GM21576 (cell line): ENCODE results near the gene MCF2L2.
"Not testable (repeated sequence)": the region's sequence is repeated elsewhere in the genome, so short reads cannot be mapped to it uniquely, and the experiment has no call there.

Experiments
- ATAC-seq: cut with Tn5 transposase; IDR thresholded peaks from one replicate; pipeline ENCODE4 v1.9.1; 2021; ENCODE audit warnings: mild to moderate bottlenecking, moderate library complexity; ENCODE audit not compliant: unreplicated experiment

MCF2L2 gene

DNA sequence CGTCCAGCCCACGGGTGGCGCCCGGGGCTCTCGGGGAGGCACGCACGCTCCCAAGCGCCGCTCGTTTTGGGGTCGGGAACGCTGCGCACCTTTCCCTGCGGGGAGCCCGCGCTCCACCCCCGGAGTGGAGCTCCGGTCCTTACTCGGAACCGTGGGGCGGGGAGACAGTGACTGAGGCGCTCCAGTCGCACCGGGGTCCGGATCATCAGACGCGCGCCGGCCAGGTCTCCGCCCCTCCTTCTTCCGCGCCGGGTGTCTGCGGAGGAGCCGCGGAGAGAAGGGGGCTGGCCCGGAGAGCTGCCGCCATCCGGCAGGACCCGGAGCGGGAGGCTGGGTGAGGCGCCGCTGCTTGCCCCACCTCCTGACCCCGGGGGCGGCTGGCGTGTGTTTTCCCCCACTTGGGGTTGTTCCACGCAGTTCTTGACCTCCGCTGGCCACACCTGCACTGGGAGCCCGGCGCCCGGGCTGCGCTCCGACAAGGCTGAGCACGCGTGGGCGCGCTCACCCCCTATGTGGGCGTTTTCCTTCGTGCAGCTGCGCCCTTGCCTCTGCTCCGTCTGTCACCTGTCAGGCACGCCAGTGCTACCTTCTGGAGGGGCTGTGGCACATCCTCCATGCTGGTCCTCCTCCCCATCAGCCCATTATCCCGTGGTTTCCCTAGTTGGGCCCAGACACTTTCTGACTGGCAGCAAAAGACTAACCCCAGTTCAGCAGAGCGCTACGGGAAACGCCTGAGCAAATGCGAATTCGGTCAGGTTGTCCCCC is at the start of gene MCF2L2:
Gene MCF2L2 (minus strand): TSS at position 173 of the 765 bp plus-strand sequence. CDS start 642 bp downstream, outside the sequence.
- ATAC-seq, result peak; percentile 75

DNA sequence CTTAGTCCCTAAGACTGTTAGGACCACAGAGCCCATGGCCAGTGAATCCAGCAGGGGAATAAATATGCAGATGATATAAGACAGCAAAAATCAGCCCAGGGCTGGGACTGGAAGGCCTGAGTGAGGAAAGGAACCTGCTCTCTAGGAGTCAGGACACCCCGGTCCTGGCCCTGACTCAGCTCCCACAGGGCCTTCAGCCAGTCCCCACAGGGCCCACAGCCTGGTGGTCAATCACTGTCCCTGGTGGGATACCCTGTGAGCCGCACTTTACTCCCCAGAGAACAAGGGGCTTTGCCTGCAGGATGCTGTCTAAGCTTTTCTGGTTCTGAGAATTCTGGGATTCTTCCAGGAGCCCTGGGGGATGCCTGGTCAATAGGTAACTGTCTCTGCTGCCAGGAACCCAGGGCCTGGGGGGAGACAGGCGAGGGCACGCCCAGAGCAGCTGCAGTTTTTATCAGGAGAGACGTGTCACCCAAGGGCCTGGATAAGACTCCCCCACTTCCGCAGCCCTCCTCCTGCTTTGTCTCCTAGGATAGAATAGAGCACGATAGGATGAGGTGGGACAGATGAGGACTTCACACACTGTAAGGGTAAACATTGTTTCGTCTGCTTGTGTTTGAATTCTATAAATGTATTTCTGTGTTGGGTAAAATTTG is 49.5 kb upstream of the MCF2L2 start:
- ATAC-seq, result no peak

GRCh38 chr3:183475764-183476162 is 47.3 kb upstream of the MCF2L2 start:
- not testable (repeated sequence) for ATAC-seq

DNA sequence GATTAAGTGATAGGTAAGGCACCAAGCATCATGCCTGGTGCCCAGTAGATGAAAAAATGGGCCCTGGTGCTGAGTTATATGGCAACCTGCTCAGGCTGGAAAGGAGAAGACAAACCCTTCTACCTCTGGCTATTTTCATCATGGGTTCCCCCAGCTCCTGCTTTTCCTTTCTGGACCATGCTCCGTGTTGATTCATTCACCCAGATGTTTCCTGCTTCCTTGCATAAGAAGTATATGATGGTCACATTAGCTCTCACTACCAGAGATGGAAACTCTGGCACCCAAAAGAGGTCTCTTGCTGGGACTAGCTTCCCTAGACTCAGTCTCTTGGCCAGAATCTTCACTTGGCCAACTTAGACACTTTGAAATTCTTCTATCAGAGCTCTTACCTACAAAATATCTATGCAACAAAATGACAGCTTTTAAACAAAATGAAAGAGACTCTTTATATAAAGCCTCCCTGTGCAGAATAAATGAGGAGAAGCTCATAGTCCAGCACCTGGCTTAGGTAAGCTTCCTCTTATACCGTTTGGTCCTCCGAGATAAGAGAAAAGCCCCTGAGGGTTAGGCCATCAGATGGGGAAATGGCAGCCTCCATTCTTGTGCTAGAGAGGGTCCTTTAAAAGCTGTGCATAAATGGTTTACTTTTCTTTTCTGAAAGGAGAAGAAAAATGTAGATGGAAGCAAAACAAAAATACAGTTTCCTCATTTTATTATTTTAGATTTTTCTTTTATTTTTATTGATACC is 46.8 kb upstream of the MCF2L2 start:
- no peak for ATAC-seq

DNA sequence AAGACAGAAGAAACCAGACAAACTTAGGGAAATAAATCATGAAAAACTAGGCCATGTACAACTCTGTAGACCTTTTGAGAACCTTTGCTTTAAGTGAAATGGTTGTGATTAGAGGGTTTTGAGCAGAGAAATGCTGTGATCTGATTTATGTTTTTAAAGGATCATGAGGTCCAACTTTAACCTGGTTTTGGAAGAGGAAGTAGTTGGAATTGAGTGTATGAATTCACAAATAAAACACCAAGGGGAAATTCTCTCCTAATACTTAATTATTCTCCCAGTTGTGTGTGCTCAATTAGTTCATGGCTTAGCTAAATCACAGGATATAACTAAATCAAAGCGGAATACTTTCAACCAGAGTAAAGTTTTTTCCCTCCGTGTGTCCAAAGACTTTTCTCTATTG is 45.5 kb upstream of the MCF2L2 start:
- ATAC-seq, result no peak

- ATAC-seq, result no peak
Measured at GRCh38 chr3:183472155-183472554, 43.7 kb upstream of the MCF2L2 start.

DNA sequence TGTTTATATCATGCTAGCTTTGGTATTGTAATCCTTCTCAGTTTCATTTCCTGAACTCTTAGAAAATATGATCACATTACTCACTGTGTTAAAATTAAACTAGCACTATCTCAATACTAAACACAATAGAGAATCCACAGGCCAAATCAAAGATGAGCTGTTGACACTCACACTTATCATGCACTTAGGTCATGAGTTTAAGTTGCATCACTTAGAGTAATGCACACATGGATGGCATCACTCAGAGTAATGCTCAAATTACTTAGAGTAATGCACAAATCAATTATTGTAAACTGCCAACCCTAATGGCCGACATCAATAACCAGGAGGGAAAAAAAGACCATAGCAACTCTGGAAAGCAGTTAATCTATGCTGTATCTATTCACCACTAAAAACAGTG is 40.0 kb upstream of the MCF2L2 start:
- ATAC-seq, result no peak

DNA sequence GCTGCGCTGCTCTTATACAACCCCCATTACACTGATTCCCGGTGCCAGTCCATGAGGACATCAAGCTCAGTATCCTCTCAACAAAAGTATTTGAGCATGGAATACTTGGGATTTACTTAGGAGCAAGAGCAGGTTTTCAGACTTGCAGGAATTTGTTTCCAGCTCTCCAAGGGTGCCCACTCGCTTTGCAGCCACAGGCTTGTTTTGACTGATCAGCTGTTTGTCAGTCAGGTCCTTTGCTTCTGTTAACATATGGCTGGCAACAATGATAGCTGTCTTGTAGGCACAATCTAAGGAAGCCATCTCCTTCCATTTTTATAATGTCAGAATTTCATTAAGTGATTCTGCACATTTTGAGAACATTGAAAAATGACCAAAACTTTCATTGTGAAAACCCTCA is 38.2 kb upstream of the MCF2L2 start:
- ATAC-seq, result no peak

GRCh38 chr3:183465710-183466109 is 37.3 kb upstream of the MCF2L2 start:
- ATAC-seq, result not testable (repeated sequence)

DNA sequence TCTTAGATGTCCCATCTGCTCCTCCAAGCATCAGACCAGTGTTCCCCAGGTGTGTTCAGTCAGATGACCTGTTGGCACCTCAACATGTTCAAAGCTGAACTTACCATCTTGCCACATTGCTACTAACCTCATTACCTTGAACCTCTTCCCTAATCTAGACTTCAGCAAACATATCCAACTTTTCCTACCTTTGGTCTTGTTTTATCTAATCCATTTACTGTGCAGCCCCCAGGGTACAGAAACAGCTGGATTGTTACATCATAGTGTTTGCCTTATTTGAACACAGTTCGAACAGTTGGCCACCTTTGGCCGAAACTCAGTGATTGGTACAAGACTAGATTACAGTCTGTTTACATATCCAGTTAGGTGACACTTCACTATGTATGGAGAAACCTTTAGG is 36.1 kb upstream of the MCF2L2 start:
- ATAC-seq, result no peak

- ATAC-seq, result no peak
Measured at GRCh38 chr3:183460081-183461055, 31.9 kb upstream of the MCF2L2 start.

DNA sequence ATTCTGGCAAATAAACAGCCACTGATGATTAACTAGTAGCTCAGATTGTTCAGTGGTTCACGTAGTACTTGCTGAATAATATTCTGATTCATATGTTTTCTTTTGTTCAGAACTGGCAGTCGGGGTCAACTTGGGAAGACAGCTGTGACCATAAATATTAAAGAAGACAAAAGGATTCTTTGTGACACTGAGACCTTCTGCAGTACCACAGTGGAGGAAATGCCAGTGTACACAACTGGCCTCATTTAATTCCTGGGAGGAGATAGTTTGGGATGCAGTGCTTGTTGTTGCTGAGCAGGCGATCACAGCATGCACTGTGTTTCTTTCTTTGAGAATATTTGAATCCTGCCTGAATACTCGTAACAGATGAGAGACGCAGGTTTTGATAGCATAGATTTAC is 26.7 kb upstream of the MCF2L2 start:
- no peak for ATAC-seq

DNA sequence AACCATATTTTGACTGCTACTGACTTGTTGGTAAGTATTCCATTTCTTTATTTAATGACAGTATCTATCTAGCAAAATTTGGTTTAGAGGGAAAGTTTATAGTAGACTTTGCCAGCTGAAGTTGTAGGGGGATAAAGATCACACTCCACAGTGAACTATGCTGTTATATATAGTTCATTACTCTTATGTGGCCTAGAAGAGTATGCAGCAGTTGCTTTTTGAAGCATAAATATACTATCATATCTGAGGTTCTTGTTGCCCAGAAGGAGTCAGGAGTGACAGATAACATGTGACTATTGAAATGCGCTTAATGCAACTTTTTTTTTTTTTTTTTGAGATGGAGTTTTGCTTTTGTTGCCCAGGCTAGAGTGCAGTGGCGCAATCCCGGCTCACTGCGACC is 25.6 kb upstream of the MCF2L2 start:
- no peak for ATAC-seq

GRCh38 chr3:183449791-183450190 is 21.4 kb upstream of the MCF2L2 start:
- no peak for ATAC-seq

DNA sequence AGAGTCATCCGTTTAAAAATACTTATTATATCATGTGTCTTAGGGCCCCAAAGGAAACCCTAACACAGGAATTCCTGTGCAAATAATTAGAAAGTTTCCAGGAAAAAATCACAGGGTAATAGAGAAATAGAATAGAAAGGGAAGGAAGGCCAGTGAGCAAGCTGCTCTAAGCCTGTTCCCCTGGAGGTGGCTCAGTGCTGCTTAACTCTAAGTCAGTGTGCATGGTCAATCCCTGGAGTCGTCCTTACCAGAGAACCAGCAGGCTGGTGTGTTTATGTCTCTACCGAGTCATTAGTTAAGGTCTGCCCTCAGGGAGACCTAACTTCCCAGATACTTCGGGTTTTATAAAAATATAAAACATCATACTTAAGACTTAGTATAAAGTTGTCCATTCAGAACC is 21.0 kb upstream of the MCF2L2 start:
- ATAC-seq, result no peak

GRCh38 chr3:183448369-183449128 is 20.1 kb upstream of the MCF2L2 start:
- ATAC-seq, result no peak

DNA sequence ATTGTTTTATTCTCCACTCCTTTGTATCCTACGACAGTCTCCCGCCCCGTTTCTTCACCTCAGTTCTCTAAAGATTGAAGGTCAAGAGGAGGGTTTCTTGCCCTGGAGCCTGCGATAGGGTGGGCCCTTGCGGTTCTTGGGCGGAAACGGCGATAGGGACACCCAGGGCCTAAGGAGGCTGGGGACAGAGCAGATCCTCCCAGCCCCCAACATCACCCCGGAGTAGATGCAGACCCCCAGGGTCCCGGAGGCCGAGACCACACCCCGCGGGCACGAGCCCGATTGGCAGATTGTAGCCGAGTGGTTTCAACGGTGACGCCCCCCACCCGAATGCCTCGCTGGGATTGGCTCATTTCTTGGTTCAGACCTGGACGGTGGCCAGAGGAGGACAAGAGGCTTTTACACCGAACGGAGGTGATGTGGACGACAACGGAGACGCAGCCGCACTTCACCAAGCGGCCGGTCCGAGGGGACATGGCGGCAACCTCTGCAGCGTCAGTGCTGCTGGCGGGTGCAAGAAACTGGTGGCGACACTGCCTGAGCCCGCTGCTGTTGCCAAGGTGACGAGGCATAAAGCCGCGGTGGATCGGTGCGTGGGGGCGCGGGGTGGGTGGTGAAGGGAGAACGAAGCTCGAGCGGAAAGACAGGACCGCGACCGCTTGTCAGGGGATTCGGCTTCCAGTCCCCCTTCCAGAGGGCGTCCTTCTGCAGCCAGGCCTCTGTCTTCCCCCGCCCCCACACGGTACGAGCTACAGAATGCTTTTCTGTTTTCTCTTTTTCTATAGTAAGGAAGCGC is 19.0 kb upstream of the MCF2L2 start:
- ATAC-seq, result peak; percentile 80

DNA sequence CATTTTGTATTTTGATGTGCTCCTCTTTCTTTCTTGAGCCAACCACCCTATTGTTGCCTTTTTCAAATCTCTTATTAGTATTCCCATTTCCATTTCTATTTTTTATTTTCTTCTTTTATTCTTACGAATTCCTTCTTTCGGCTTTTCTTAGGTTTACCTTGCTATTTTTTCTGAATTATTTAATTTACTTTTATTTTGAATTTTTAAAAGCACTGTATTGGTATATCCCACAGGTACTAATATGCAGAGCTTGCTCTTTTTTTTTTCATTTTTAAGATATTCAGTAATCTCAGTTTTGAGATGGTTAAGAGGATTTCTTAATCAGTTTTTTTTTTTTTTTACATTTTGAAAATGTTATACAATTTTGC is 18.4 kb upstream of the MCF2L2 start:
- ATAC-seq, result no peak

DNA sequence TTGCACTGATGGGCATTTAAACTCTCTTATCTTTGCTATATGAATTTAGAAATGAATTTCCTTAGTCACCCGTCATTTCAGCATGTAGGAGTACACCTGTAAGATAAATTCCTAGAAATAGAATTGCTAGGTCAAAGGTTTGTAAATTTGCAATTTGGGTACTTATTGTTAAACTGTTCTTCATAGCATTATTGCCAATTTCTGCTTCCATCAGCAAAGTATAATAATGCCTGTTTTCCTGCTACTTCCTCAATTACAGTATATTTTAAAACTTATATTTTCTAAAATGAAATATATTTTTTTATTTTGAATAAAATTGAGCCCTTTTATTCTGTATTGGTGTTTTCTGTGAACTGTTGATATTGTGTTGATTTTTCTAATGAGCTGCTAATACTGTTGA is 16.3 kb upstream of the MCF2L2 start:
- no peak for ATAC-seq
